Loucy (cell line): ENCODE measurements around the gene RCC2.

ENCODE experiments used
- H2AFZ ChIP-seq: fragments of 200-600 bp; sonication (generic); 2 replicates; pipeline ENCODE4 v1.6.0; 2016; ENCODE audit warnings: antibody characterized with exemption, mild to moderate bottlenecking, low read length, moderate library complexity
- H3F3A ChIP-seq: fragments of 200-600 bp; 2 replicates; pipeline ENCODE4 v1.6.0; 2016; ENCODE audit warnings: antibody characterized with exemption, low read depth, mild to moderate bottlenecking
- H3K27me3 ChIP-seq: fragments of 200-600 bp; sonication (generic); 2 replicates; pipeline ENCODE4 v1.6.1; 2014; ENCODE audit warnings: low read length, mild to moderate bottlenecking; ENCODE audit not compliant: insufficient read depth, poor library complexity, severe bottlenecking
- H3K36me3 ChIP-seq: fragments of 200-600 bp; sonication (generic); 2 replicates; pipeline ENCODE4 v1.6.1; 2016; ENCODE audit warnings: low read length; ENCODE audit not compliant: insufficient read depth
- H3K4me1 ChIP-seq: fragments of 200-600 bp; sonication (generic); 2 replicates; pipeline ENCODE4 v1.5.1; 2014; ENCODE audit warnings: low read length, mild to moderate bottlenecking; ENCODE audit not compliant: insufficient read depth, poor library complexity, severe bottlenecking
- H3K4me2 ChIP-seq: fragments of 200-600 bp; sonication (generic); 2 replicates; pipeline ENCODE4 v1.6.0; 2014; ENCODE audit warnings: antibody characterized with exemption, low read length, low read depth, mild to moderate bottlenecking; ENCODE audit not compliant: poor library complexity, severe bottlenecking
- H3K4me3 ChIP-seq: fragments of 200-600 bp; sonication (generic); 2 replicates; pipeline ENCODE4 v1.5.1; 2014; ENCODE audit warnings: low read length, mild to moderate bottlenecking, mixed read lengths; ENCODE audit not compliant: poor library complexity, severe bottlenecking
- H3K79me2 ChIP-seq: fragments of 200-600 bp; sonication (generic); 2 replicates; pipeline ENCODE4 v1.6.1; 2014; ENCODE audit warnings: low read length; ENCODE audit not compliant: insufficient read depth
- H3K9ac ChIP-seq: fragments of 200-600 bp; sonication (generic); 2 replicates; pipeline ENCODE4 v1.6.0; 2014; ENCODE audit warnings: mild to moderate bottlenecking, low read depth, low read length, moderate library complexity; ENCODE audit not compliant: poor library complexity, severe bottlenecking
- H3K9me2 ChIP-seq: fragments of 200-600 bp; sonication (generic); replicated peaks from 2 replicates; pipeline ENCODE4 v1.6.1; 2016; ENCODE audit warnings: low read depth, low read length, mixed read lengths
- H3K9me3 ChIP-seq: fragments of 200-600 bp; sonication (generic); 2 replicates; pipeline ENCODE4 v1.6.1; 2014; ENCODE audit warnings: mild to moderate bottlenecking, antibody characterized with exemption, low read length, low read depth; ENCODE audit not compliant: insufficient read depth
- H4K20me1 ChIP-seq: fragments of 200-600 bp; sonication (generic); 2 replicates; pipeline ENCODE4 v1.6.0; 2014; ENCODE audit warnings: antibody characterized with exemption, low read length, mild to moderate bottlenecking; ENCODE audit not compliant: insufficient read depth, poor library complexity, severe bottlenecking
- EZH2phosphoT487 ChIP-seq: fragments of 200-600 bp; IDR thresholded peaks from 2 replicates; pipeline ENCODE4 v1.6.1; 2018; ENCODE audit warnings: antibody characterized with exemption, mild to moderate bottlenecking, moderate library complexity, borderline replicate concordance
- TF ChIP-seq, protein P1 (sequence below): fragments of 200-600 bp; sonication (generic); conservative IDR thresholded peaks from 2 replicates; pipeline ENCODE4 v1.5.1; 2014; ENCODE audit warnings: mild to moderate bottlenecking, antibody characterized with exemption, low read length

The RCC2 gene

DNA sequence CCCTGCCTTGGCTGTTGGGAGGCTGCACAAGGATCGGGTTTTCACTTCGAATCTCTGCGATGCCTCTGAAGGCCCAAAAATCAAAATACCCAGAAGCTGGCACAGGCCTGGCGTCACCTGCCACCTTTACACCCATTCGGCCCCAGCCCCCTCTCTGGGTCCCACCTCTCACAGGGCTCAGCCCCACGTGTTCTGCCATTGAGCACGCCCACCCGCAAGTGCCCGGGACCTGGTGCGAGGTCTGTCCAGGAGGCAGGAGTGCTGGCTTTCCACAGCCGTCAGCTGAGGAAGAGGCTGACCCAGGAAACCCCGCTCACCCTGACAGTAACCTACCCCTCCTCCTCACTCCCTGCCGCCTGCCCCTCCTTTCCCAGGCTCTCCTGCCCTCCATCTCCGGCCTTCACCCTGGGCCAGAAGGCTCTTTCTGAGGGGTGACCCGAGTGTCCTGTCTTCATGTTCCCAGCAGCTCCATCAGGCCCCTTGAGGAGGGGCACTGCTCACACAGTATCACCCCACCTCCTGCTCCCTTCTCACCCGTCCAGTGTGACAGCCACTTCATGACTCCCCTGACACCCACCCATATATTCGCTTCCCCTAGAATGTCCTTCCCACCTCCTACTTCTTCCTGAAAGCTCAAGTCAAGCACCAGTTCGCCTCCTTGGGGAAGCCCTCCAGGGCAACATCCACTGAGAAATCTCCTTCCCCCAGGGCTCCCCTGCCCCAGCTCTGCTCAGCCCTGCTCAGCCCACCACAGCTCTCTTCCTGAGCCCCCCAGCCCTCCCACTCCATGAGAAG lies 13.5 kb downstream of the RCC2 start:
- no peaks in the 10 kb centered on the region for H3K27me3 ChIP-seq
- H3F3A ChIP-seq, result no peaks in the 10 kb centered on the region
- H3K4me2 ChIP-seq, result no peak overlapping the region
- H3K4me1 ChIP-seq, result no peaks in the 10 kb centered on the region
- H4K20me1 ChIP-seq, result peaks cover 87% of the 10 kb centered on the region
- H3K36me3 ChIP-seq, result peaks cover 95% of the 10 kb centered on the region
- no peaks in the 10 kb centered on the region for H3K9me2 ChIP-seq
- no peak overlapping the region for H2AFZ ChIP-seq
- H3K9me3 ChIP-seq, result no peaks in the 10 kb centered on the region
- peaks cover 87% of the 10 kb centered on the region for H3K79me2 ChIP-seq
- H3K4me3 ChIP-seq, result no peak overlapping the region
- TF ChIP-seq EZH2phosphoT487, result no peak
- TF ChIP-seq, protein P1, sequence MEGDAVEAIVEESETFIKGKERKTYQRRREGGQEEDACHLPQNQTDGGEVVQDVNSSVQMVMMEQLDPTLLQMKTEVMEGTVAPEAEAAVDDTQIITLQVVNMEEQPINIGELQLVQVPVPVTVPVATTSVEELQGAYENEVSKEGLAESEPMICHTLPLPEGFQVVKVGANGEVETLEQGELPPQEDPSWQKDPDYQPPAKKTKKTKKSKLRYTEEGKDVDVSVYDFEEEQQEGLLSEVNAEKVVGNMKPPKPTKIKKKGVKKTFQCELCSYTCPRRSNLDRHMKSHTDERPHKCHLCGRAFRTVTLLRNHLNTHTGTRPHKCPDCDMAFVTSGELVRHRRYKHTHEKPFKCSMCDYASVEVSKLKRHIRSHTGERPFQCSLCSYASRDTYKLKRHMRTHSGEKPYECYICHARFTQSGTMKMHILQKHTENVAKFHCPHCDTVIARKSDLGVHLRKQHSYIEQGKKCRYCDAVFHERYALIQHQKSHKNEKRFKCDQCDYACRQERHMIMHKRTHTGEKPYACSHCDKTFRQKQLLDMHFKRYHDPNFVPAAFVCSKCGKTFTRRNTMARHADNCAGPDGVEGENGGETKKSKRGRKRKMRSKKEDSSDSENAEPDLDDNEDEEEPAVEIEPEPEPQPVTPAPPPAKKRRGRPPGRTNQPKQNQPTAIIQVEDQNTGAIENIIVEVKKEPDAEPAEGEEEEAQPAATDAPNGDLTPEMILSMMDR, result no peak
- no peak overlapping the region for H3K9ac ChIP-seq

- no peak overlapping the region for H3K4me2 ChIP-seq
- TF ChIP-seq EZH2phosphoT487, result no peak
- TF ChIP-seq, protein P1, result no peak
- H3K9ac ChIP-seq, result no peak overlapping the region
- H3K27me3 ChIP-seq, result no peaks in the 10 kb centered on the region
- no peak overlapping the region for H3K4me3 ChIP-seq
- H3K9me2 ChIP-seq, result no peaks in the 10 kb centered on the region
- H3K4me1 ChIP-seq, result no peaks in the 10 kb centered on the region
- peaks cover 99% of the 10 kb centered on the region for H3K36me3 ChIP-seq
- peaks cover 85% of the 10 kb centered on the region for H4K20me1 ChIP-seq
- no peaks in the 10 kb centered on the region for H3K9me3 ChIP-seq
- H3K79me2 ChIP-seq, result peaks cover 65% of the 10 kb centered on the region
- H3F3A ChIP-seq, result no peaks in the 10 kb centered on the region; the same call in 1 of the 2 replicates
- H2AFZ ChIP-seq, result no peak overlapping the region
Measured at GRCh38 chr1:17423781-17424245, 15.7 kb downstream of the RCC2 start.

GRCh38 chr1:17422461-17422860 lies 17.0 kb downstream of the RCC2 start:
- peaks cover 99% of the 10 kb centered on the region for H3K36me3 ChIP-seq
- no peak overlapping the region for H3K9ac ChIP-seq
- no peaks in the 10 kb centered on the region; the same call in 1 of the 2 replicates for H3F3A ChIP-seq
- no peaks in the 10 kb centered on the region for H3K9me2 ChIP-seq
- no peaks in the 10 kb centered on the region for H3K9me3 ChIP-seq
- H3K27me3 ChIP-seq, result no peaks in the 10 kb centered on the region
- H3K4me2 ChIP-seq, result no peak overlapping the region
- H3K4me1 ChIP-seq, result no peaks in the 10 kb centered on the region
- peaks cover 74% of the 10 kb centered on the region for H4K20me1 ChIP-seq
- H2AFZ ChIP-seq, result no peak overlapping the region
- peaks cover 52% of the 10 kb centered on the region for H3K79me2 ChIP-seq
- TF ChIP-seq, protein P1, result no peak
- no peak for TF ChIP-seq EZH2phosphoT487
- H3K4me3 ChIP-seq, result no peak overlapping the region
